Mucosa of stomach (tissue), 1 donor: Measurements from ENCODE around the gene NIPBL.
"Not testable (repeated sequence)": the region's sequence is repeated elsewhere in the genome, so short reads cannot be mapped to it uniquely, and the experiment has no call there.

Source experiments
- H3K27me3 ChIP-seq: one replicate; pipeline ENCODE4 v1.7.0; 2013; ENCODE audit warnings: mild to moderate bottlenecking, low read length; ENCODE audit not compliant: control insufficient read depth, insufficient read depth
- H3K36me3 ChIP-seq: one replicate; pipeline ENCODE4 v1.7.0; 2013; ENCODE audit warnings: low read length; ENCODE audit not compliant: control insufficient read depth, insufficient read depth
- H3K4me1 ChIP-seq: one replicate; pipeline ENCODE4 v1.7.0; 2013; ENCODE audit warnings: mild to moderate bottlenecking, low read length; ENCODE audit not compliant: control insufficient read depth, insufficient read depth
- H3K4me3 ChIP-seq: one replicate; pipeline ENCODE4 v1.7.0; 2013; ENCODE audit warnings: low read length
- H3K9ac ChIP-seq: one replicate; pipeline ENCODE4 v1.7.0; 2013; ENCODE audit warnings: mild to moderate bottlenecking, low read length, moderate library complexity
- H3K9me3 ChIP-seq: one replicate; pipeline ENCODE4 v1.7.0; 2013; ENCODE audit warnings: mild to moderate bottlenecking, low read length, moderate library complexity; ENCODE audit not compliant: control insufficient read depth
- donor health status: Pancreatic carcinoma.

NIPBL gene

DNA sequence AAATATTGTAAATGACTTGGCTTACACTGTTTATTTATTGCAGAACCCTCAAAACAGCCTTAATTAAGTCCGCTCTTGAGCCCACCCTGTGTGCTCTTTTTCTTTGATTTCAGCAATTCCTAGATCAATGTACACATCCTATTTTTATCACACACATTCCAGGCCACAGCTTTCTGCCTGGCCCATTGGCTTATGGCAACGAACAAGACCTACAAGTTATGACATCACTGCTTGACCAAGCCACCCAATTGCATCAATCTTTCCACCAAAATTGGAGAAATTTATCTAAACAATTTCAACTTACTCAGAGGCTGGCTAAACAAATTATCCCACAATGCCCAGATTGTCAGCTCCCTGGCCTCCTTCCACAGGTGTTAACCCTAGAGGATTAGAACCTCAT is 214.2 kb downstream of the NIPBL start:
- H3K4me1 ChIP-seq, result peaks cover 22% of the 10 kb centered on the region
- H3K27me3 ChIP-seq, result no peaks in the 10 kb centered on the region
- H3K9me3 ChIP-seq, result no peaks in the 10 kb centered on the region
- H3K36me3 ChIP-seq, result no peaks in the 10 kb centered on the region
- no peak overlapping the region for H3K4me3 ChIP-seq
- H3K9ac ChIP-seq, result no peak overlapping the region

DNA sequence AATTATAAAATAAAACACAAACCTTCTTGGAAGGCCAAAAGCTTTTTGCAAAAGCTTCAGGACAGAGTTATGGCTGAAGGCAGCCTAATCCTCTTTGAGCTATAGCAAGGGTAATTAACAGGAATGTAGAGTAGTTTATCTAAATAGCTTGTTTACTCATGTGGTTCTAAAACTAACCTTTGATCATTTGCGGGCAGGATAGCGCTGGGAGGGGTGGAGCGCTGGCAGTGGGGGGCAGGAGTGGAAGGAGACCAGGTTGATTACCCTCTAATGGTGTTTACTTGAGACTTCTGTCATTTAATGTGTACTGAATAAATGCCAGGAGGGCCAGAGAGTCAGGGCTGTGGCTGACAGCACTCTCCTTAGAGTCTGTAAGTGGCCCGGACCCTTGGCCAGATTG is 217.2 kb downstream of the NIPBL start:
- H3K36me3 ChIP-seq, H3K4me3 ChIP-seq: not testable (repeated sequence)

GRCh38 chr5:37099267-37099666 is 222.7 kb downstream of the NIPBL start:
- not testable (repeated sequence) for H3K27me3 ChIP-seq, H3K36me3 ChIP-seq, H3K9ac ChIP-seq, H3K4me3 ChIP-seq, H3K9me3 ChIP-seq, H3K4me1 ChIP-seq

More for the DNA sequence above, 217.2 kb downstream of the NIPBL start:
- H3K9me3 ChIP-seq, H3K9ac ChIP-seq, H3K27me3 ChIP-seq: not testable (repeated sequence)
- H3K4me1 ChIP-seq, result peaks cover 11% of the 10 kb centered on the region

DNA sequence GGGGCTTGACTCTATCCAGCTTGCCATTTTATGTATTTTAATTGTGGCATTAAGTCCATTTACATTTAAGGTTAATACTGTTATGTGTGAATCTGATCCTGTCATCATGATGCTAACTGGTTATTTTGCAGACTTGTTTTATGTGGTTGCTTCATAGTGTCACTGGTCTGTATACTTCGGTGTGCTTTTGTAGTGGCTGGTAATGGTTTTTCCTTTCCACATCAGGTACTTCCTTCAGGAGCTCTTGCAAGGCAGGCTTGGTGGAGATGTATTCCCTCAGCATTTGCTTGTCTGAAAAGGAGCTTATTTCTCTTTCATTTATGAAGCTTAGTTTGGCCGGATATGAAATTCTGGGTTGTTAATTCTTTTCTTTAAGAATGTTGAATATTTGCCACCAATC is 226.7 kb downstream of the NIPBL start:
- Histone ChIP-seq H3K4me3 (no peak overlapping the region), H3K27me3 (no peaks in the 10 kb centered on the region), H3K36me3 (no peaks in the 10 kb centered on the region), H3K9me3 (no peaks in the 10 kb centered on the region), H3K9ac (no peak overlapping the region), H3K4me1 (no peaks in the 10 kb centered on the region)

- Histone ChIP-seq H3K36me3 (no peaks in the 10 kb centered on the region), H3K9me3 (no peaks in the 10 kb centered on the region), H3K4me3 (no peak overlapping the region), H3K4me1 (no peaks in the 10 kb centered on the region), H3K27me3 (no peaks in the 10 kb centered on the region), H3K9ac (no peak overlapping the region)
These were observed 232.8 kb downstream of the NIPBL start for GRCh38 chr5:37109338-37109737.

DNA sequence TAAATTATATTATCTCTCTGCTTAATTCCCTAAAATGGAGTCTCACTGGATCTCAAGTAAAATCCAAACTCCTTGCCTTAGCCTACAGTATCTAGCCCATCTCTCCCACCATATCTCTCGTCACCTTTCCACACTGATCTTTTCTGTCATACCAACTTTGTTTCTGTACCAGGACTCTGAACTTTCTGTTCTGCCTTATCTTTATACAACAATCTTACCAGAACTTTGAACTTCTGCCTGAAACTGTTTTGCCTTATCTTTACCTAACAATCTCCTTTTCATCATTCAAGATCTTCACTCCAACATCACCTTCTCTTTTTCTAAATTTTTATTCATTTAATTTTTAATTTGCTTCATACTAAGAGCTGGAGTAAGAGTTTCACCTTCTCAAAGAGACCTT is 233.6 kb downstream of the NIPBL start:
- Histone ChIP-seq H3K36me3 (no peaks in the 10 kb centered on the region), H3K9ac (no peak overlapping the region), H3K9me3 (no peaks in the 10 kb centered on the region), H3K27me3 (no peaks in the 10 kb centered on the region), H3K4me1 (no peaks in the 10 kb centered on the region), H3K4me3 (no peak overlapping the region)

DNA sequence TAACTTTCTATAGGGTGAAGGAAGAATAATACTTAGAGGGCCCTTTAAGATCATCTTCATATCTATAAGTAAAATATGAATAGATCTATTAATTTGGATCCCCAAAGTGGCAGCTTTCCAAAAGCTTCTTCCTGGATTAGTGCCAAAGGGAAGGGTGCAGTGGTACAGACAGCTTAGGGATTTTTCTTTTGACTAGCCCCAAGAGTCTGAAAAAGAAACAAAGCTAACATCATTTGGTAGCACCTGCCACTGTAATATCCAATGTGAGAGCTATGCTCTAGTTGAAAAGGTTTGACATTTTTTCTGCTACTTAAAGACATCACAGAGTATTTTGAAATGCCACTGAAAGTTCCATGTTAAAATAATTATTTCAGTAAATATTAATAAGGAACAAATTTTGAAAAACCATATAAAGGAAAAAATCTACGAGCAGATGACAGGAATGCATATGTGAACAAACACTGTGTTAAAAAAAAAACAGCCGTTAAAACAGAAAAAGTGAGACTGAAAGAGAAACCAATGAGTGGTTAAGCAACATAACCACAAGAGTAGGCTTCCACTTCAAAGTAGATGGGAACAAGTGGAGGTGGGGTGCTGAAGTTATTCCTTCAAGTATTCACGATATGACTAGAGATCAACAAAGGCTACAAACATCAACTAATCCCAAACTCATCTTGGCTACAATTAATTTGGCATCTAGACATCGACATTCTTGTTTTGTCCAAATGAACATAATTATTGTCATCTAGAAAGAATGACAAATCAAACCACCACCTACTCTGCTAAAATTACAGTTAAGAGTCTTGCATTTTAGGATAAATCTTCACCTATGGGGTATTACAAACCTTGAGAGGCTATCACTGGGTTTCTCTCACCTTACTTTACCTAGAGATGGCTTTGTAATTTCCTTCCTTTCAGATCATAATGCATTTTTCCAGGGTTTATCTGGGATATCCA is 235.1 kb downstream of the NIPBL start:
- H3K27me3 ChIP-seq, result no peaks in the 10 kb centered on the region
- no peaks in the 10 kb centered on the region for H3K36me3 ChIP-seq
- no peaks in the 10 kb centered on the region for H3K9me3 ChIP-seq
- no peaks in the 10 kb centered on the region for H3K4me1 ChIP-seq
- no peak overlapping the region for H3K9ac ChIP-seq
- H3K4me3 ChIP-seq, result no peak overlapping the region

DNA sequence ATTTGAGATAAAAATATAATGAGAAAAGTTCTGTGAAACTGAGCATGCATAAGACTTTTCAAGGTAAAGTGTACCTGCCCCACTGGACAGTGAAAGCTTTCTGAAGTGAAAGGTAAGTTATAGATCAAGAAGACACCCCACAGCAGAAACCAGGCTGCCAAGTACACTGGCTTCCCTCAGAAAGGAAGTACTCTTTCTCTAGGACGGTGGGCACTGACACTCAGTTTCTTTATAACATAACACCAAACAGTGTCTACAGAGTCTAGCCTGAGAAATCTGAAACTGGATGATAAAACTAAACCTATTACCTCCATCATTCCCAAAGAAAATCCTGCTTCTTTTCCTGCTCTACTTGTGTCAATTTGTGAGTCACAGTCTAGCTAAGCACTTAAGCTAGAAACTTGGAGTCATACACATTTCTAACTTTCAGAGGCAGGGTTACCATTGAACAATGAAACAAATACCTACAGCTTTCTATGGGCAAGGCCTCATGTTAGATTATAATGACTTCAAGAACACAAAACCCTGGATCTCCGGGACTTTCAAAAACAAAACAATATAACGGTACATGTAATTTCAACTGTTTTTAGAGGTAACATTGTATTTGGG is 235.9 kb downstream of the NIPBL start:
- Histone ChIP-seq H3K9ac (no peak overlapping the region), H3K9me3 (no peaks in the 10 kb centered on the region), H3K27me3 (no peaks in the 10 kb centered on the region), H3K4me1 (no peaks in the 10 kb centered on the region), H3K4me3 (no peak overlapping the region), H3K36me3 (no peaks in the 10 kb centered on the region)
